Cardiac fibroblast (primary cell): ENCODE data around the gene LINGO1.

Source experiments
- DNase-seq, 2 donors: peaks; one replicate each; pipeline versions ENCODE4 v3.0.0 to v3.0.0-alpha.2; 2010; ENCODE audit warnings: low read depth in 2 of 2
- H3K4me3 ChIP-seq, 2 donors: replicated peaks in 1 of 2; 1 replicate in 1 of 2; 2 replicates in 1 of 2; pipeline ENCODE4 v1.5.1; 2011; ENCODE audit warnings: low read depth in 2 of 2, low read length in 2 of 2, mild to moderate bottlenecking in 2 of 2, moderate library complexity in 1 of 2
- CTCF ChIP-seq: IDR thresholded peaks from one replicate; pipeline ENCODE4 v1.5.1; 2011; ENCODE audit warnings: low read depth, mild to moderate bottlenecking, low read length, inconsistent platforms

Gene LINGO1

GRCh38 chr15:77632534-77633133 is at the start of gene LINGO1:
LINGO1 (minus strand) TSS chr15:77632912; CDS start chr15:77632315, 597 bp downstream.
- H3K4me3 ChIP-seq = peak within 1 kb of the TSS; percentile 43 to 48
- DNase-seq = peak; percentile 14 to 35
- TF ChIP-seq CTCF = no peak

GRCh38 chr15:77681362-77681761 is 48.6 kb upstream of the LINGO1 start:
- DNase-seq = no peak
- no peak for TF ChIP-seq CTCF
- H3K4me3 ChIP-seq = no peak overlapping the region

- no peak for TF ChIP-seq CTCF
These were observed 44.1 kb upstream of the LINGO1 start for GRCh38 chr15:77676569-77677375.

GRCh38 chr15:77675806-77676415 is 43.2 kb upstream of the LINGO1 start:
- TF ChIP-seq CTCF = no peak
- DNase-seq = no peak
- no peak overlapping the region for H3K4me3 ChIP-seq

More at GRCh38 chr15:77676569-77677375, 44.1 kb upstream of the LINGO1 start:
- DNase-seq = no peak
- no peak overlapping the region for H3K4me3 ChIP-seq

- no peak for TF ChIP-seq CTCF
- H3K4me3 ChIP-seq = no peak overlapping the region
- no peak for DNase-seq
These were observed 41.6 kb upstream of the LINGO1 start for GRCh38 chr15:77674327-77674726.

- DNase-seq = no peak
- TF ChIP-seq CTCF = no peak
- H3K4me3 ChIP-seq = no peak overlapping the region
These were observed 41.2 kb upstream of the LINGO1 start for GRCh38 chr15:77673866-77674265.
